GM10847 (cell line): ENCODE data around the gene CLCN4.

Experiments
- POLR2A ChIP-seq: IDR thresholded peaks from 2 replicates; pipeline ENCODE4 v1.6.1; 2011; ENCODE audit not compliant: insufficient read length; ENCODE audit errors: extremely low read depth

CLCN4 gene

GRCh38 chrX:10286195-10286594 lies 129.4 kb downstream of the CLCN4 start:
- TF ChIP-seq POLR2A, result no peak
